GM10248 (cell line): ENCODE data around the gene SNX1.

Experiments used
- CTCF ChIA-PET: fragments of 300-600 bp; sonication (Branson Sonifier 250); formaldehyde crosslinking; extraction: SDS; loops from one replicate; lab custom pipeline; 2021; ENCODE audit warnings: antibody characterized with exemption; lab: Yijun Ruan, JAX
- POLR2A ChIA-PET: fragments of 350-650 bp; sonication (Branson Sonifier 250); formaldehyde crosslinking; extraction: SDS; loops from one replicate; lab custom pipeline; 2020; ENCODE audit warnings: antibody characterized with exemption; lab: Yijun Ruan, JAX
- DNase-seq: peaks from one replicate; pipeline ENCODE4 v3.0.0; 2012; ENCODE audit errors: extremely low spot score
- CTCF ChIP-seq: IDR thresholded peaks from 2 replicates; pipeline ENCODE4 v1.5.1; 2012; ENCODE audit warnings: mild to moderate bottlenecking, low read depth; ENCODE audit errors: extremely low read depth, missing control alignments, control extremely low read depth

SNX1 gene

GRCh38 chr15:64155802-64156651 lies 60.2 kb downstream of the SNX1 start:
- no peak for TF ChIP-seq CTCF
- CTCF ChIA-PET: interaction anchor here (1.4 to 4.0 kb wide), 2 partner anchors 11 to 87 kb away, joined by 3 to 59 read pairs; no protein-coding TSS in a partner anchor
- DNase-seq: no peak
- POLR2A ChIA-PET: interaction anchor here (0.7 to 1.3 kb wide), 2 partner anchors 11 to 24 kb away, joined by 3 to 6 read pairs; no protein-coding TSS in a partner anchor

DNA sequence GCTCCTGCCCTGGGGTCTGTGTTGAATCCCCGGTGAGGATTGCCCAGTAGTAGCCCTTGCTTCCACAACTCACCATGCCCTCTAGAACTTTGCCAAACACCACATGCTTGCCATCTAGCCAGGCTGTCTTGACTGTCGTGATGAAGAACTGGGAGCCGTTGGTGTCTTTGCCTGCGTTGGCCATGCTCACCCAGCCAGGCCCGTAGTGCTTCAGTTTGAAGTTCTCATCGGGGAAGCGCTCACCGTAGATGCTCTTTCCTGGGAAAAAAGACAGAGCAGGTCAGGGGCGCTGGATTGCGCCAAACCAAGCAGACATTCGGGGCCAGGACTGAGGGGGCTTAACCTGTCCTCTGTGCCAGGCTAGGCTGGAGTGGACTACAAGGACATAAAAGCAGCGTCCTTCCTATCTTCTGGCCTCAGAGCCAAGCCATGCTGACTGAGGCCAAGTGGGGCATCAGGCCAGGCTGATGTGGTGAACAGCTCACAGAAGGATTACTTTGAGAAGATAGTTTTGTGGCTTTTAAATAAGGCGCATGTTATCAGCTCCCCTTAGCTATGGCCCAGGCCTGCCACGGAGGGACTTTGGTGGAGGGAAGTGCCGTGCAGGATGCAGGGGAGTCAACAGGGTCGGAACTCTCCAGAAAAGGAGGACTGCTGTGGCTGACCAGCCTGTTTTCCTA lies 61.0 kb downstream of the SNX1 start:
- DNase-seq: no peak
- ChIA-PET CTCF (interaction anchor here (1.4 kb wide), 1 partner anchor 87 kb away, joined by 3 read pairs; no protein-coding TSS in a partner anchor), POLR2A (interaction anchor here (0.8 to 1.3 kb wide), 2 partner anchors 12 to 212 kb away, joined by 3 to 4 read pairs; no protein-coding TSS in a partner anchor)
- TF ChIP-seq CTCF: no peak

GRCh38 chr15:64157599-64158125 lies 61.9 kb downstream of the SNX1 start:
- no peak for TF ChIP-seq CTCF
- DNase-seq: no peak
- ChIA-PET CTCF (interaction anchor here (1.4 to 1.6 kb wide), 2 partner anchors 9 to 88 kb away, joined by 3 to 4 read pairs; no protein-coding TSS in a partner anchor), POLR2A (interaction anchor here (0.8 to 1.3 kb wide), 2 partner anchors 12 to 213 kb away, joined by 3 to 4 read pairs; no protein-coding TSS in a partner anchor)

DNA sequence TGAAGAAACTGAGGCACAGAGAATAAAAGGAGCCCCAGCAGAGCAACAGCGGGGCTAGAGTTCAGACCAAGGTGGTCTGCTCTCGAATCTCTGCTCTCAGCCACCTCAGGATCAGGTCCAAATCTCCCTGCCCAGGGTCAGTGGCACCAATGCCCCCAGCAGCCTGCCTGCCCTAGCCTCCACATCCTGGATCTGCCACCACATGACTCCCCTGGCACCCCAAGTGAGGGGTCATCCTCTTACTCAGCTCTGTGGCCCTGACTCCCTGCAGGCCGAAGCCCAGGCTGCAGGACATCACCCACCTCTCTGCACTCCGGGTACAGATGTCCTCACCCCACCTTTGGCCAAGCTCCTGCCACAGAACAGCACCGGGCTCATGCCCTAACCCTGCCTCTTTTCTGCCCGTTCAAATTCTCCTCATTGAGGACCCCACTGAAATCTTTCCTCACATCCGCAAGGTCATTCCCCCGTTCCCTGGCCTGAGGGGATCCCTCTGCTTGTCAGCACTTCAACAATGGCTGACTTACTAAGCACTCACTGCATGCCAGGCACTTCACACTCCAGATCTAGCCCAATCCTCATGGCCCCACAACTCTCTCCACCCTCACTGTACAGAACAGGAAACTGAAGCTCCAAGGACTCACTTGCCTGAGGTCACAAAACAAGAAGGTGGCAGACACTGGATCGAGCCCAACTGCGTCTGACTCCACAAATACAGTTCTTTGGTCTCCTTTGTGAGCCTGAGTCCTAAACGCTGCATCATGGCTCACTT lies 62.8 kb downstream of the SNX1 start:
- no peak for DNase-seq
- TF ChIP-seq CTCF: no peak
- ChIA-PET POLR2A (interaction anchor here (0.6 kb wide), 2 partner anchors 115 to 892 kb away, joined by 3 to 6 read pairs; no protein-coding TSS in a partner anchor), CTCF (interaction anchor here (1.6 kb wide), 1 partner anchor 10 kb away, joined by 4 read pairs; no protein-coding TSS in a partner anchor)

- ChIA-PET CTCF (interaction anchor here (1.6 to 5.3 kb wide), 2 partner anchors 9 to 20 kb away, joined by 5 to 44 read pairs; partner anchors contain the start of gene SNX22), POLR2A (interaction anchor here (0.7 kb wide), 1 partner anchor 9 kb away, joined by 3 read pairs; no protein-coding TSS in a partner anchor)
- no peak for DNase-seq
- TF ChIP-seq CTCF: no peak
These were observed 66.1 kb downstream of the SNX1 start for GRCh38 chr15:64161688-64162477.
